ENCODE data around the gene KICS2.

The KICS2 gene

DNA sequence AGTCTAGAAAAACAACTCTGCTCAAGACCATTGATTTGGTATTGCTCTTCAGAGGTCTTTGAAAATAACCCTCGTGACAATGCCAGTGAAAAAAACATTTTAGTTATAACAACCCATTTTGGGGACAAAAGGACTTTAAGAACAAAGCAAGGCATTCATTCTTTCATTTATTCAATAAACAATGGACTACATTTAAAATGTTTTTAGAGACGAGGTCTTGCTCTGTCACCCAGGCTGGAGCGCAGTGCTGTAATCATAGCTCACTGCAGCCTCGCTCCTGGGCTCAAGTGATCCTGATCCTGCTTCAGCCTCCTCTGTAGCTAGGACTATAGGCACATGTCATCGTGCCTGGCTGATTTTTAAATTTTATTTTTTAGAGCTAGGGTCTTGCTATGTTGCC, 7.7 kb upstream of the KICS2 start:
- H3K18ac ChIP-seq (ENCODE audit: low read depth in 1 of 2, low read length in 2 of 2): no peak overlapping the region
- H2AK5ac ChIP-seq (ENCODE audit: low read length, severe bottlenecking): no peak overlapping the region
- 92% methylated on average over 4 of the region's 5 CpGs for WGBS
- no peak overlapping the region for H4K8ac ChIP-seq (ENCODE audit: low read length)
- no peak overlapping the region for H2BK5ac ChIP-seq (ENCODE audit: low read depth, low read length, poor library complexity, severe bottlenecking)
- H3K4me2 ChIP-seq (ENCODE audit: low read length, poor library complexity, severe bottlenecking): no peak overlapping the region
- H3K9me3 ChIP-seq (ENCODE audit: control insufficient read depth, low read length): no peaks in the 10 kb centered on the region
- no peak overlapping the region for H3K27ac ChIP-seq (ENCODE audit: low read length, poor library complexity, severe bottlenecking)
- no peak overlapping the region for H3K4ac ChIP-seq (ENCODE audit: low read depth in 1 of 2, low read length in 2 of 2)
- H3K36me3 ChIP-seq (ENCODE audit: control insufficient read depth in 1 of 2, insufficient read depth in 2 of 2, low read depth in 1 of 2, low read length in 2 of 2): no peaks in the 10 kb centered on the region
- no peak overlapping the region for H2AFZ ChIP-seq (ENCODE audit: low read depth, low read length)
- no peaks in the 10 kb centered on the region for H3K79me1 ChIP-seq (replicated peaks; ENCODE audit: low read length, poor library complexity, severe bottlenecking)
- no peak for DNase-seq
- no peak overlapping the region for H2BK12ac ChIP-seq (ENCODE audit: low read length in 2 of 2)
- H3K4me1 ChIP-seq (ENCODE audit: control insufficient read depth, insufficient read depth, low read depth, low read length): no peaks in the 10 kb centered on the region
- no peaks in the 10 kb centered on the region for H3K27me3 ChIP-seq (ENCODE audit: control insufficient read depth in 1 of 2, insufficient read depth in 1 of 2, low read length in 2 of 2)
- H3K4me3 ChIP-seq (ENCODE audit: insufficient read depth in 1 of 2, low read depth in 1 of 2, low read length in 2 of 2): no peak overlapping the region
- no peak overlapping the region for H3K9ac ChIP-seq (ENCODE audit: low read length)
- H2BK15ac ChIP-seq (ENCODE audit: low read depth, poor library complexity, severe bottlenecking): no peak overlapping the region
- H3K23ac ChIP-seq (ENCODE audit: low read length in 2 of 2): no peak overlapping the region
- no peak overlapping the region for H4K91ac ChIP-seq (ENCODE audit: low read length)
- H2BK120ac ChIP-seq (ENCODE audit: low read depth, low read length): no peak overlapping the region
- no peak overlapping the region for H3K14ac ChIP-seq (ENCODE audit: low read length in 2 of 2)

GRCh38 chr12:64229240-64229639, 7.1 kb upstream of the KICS2 start:
- no peaks in the 10 kb centered on the region for H3K36me3 ChIP-seq (ENCODE audit: control insufficient read depth in 1 of 2, insufficient read depth in 2 of 2, low read depth in 1 of 2, low read length in 2 of 2)
- no peak overlapping the region for H4K8ac ChIP-seq (ENCODE audit: low read length)
- H2BK12ac ChIP-seq (ENCODE audit: low read length in 2 of 2): no peak overlapping the region
- H3K9ac ChIP-seq (ENCODE audit: low read length): no peak overlapping the region
- no peak overlapping the region for H3K4me2 ChIP-seq (ENCODE audit: low read length, poor library complexity, severe bottlenecking)
- H3K4me3 ChIP-seq (ENCODE audit: insufficient read depth in 1 of 2, low read depth in 1 of 2, low read length in 2 of 2): no peak overlapping the region
- WGBS: 43% methylated on average over 4 of the region's 4 CpGs
- H3K79me1 ChIP-seq (replicated peaks; ENCODE audit: low read length, poor library complexity, severe bottlenecking): no peaks in the 10 kb centered on the region
- no peaks in the 10 kb centered on the region for H3K4me1 ChIP-seq (ENCODE audit: control insufficient read depth, insufficient read depth, low read depth, low read length)
- H2BK120ac ChIP-seq (ENCODE audit: low read depth, low read length): no peak overlapping the region
- H3K4ac ChIP-seq (ENCODE audit: low read depth in 1 of 2, low read length in 2 of 2): no peak overlapping the region
- H2AFZ ChIP-seq (ENCODE audit: low read depth, low read length): no peak overlapping the region
- H3K18ac ChIP-seq (ENCODE audit: low read depth in 1 of 2, low read length in 2 of 2): no peak overlapping the region
- H3K23ac ChIP-seq (ENCODE audit: low read length in 2 of 2): no peak overlapping the region
- H3K27ac ChIP-seq (ENCODE audit: low read length, poor library complexity, severe bottlenecking): no peak overlapping the region
- no peaks in the 10 kb centered on the region for H3K27me3 ChIP-seq (ENCODE audit: control insufficient read depth in 1 of 2, insufficient read depth in 1 of 2, low read length in 2 of 2)
- H3K9me3 ChIP-seq (ENCODE audit: control insufficient read depth, low read length): no peaks in the 10 kb centered on the region
- H2AK5ac ChIP-seq (ENCODE audit: low read length, severe bottlenecking): no peak overlapping the region
- H3K14ac ChIP-seq (ENCODE audit: low read length in 2 of 2): no peak overlapping the region
- DNase-seq: no peak
- H4K91ac ChIP-seq (ENCODE audit: low read length): no peak overlapping the region
- no peak overlapping the region for H2BK5ac ChIP-seq (ENCODE audit: low read depth, low read length, poor library complexity, severe bottlenecking)
- H2BK15ac ChIP-seq (ENCODE audit: low read depth, poor library complexity, severe bottlenecking): no peak overlapping the region

DNA sequence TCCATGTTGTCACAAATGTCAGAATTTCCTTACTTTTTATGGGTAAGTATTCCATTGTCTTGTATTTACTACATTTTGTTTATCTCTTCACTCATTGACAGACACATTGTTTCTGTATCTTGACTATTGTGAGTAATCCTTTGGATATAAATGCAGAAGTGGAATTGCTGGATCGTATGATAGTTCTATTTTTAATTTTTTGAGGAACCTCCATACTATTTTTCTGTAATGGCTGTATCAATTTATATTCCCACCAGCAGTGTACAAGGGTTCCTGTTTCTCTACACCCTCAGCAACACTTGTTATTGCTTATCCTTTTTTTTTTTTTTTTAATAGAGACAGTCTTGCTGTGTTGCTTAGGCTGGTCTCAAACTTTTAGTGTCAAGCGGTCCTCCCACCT, 3.5 kb upstream of the KICS2 start:
- Histone ChIP-seq H3K9me3 (ENCODE audit: control insufficient read depth, low read length) (no peaks in the 10 kb centered on the region), H3K27ac (ENCODE audit: low read length, poor library complexity, severe bottlenecking) (no peak overlapping the region), H3K36me3 (ENCODE audit: control insufficient read depth in 1 of 2, insufficient read depth in 2 of 2, low read depth in 1 of 2, low read length in 2 of 2) (no peaks in the 10 kb centered on the region), H2BK120ac (ENCODE audit: low read depth, low read length) (no peak overlapping the region), H3K4me1 (ENCODE audit: control insufficient read depth, insufficient read depth, low read depth, low read length) (peaks cover 2% of the 10 kb centered on the region), H2BK15ac (ENCODE audit: low read depth, poor library complexity, severe bottlenecking) (no peak overlapping the region), H3K4ac (ENCODE audit: low read depth in 1 of 2, low read length in 2 of 2) (no peak overlapping the region), H4K8ac (ENCODE audit: low read length) (no peak overlapping the region), H2BK5ac (ENCODE audit: low read depth, low read length, poor library complexity, severe bottlenecking) (no peak overlapping the region), H3K79me1 (replicated peaks; ENCODE audit: low read length, poor library complexity, severe bottlenecking) (peaks cover 5% of the 10 kb centered on the region), H3K18ac (ENCODE audit: low read depth in 1 of 2, low read length in 2 of 2) (no peak overlapping the region), H2AFZ (ENCODE audit: low read depth, low read length) (no peak overlapping the region), H3K4me3 (ENCODE audit: insufficient read depth in 1 of 2, low read depth in 1 of 2, low read length in 2 of 2) (no peak overlapping the region), H4K91ac (ENCODE audit: low read length) (no peak overlapping the region), H3K27me3 (ENCODE audit: control insufficient read depth in 1 of 2, insufficient read depth in 1 of 2, low read length in 2 of 2) (no peaks in the 10 kb centered on the region), H3K14ac (ENCODE audit: low read length in 2 of 2) (no peak overlapping the region), H3K4me2 (ENCODE audit: low read length, poor library complexity, severe bottlenecking) (no peak overlapping the region), H2BK12ac (ENCODE audit: low read length in 2 of 2) (no peak overlapping the region), H2AK5ac (ENCODE audit: low read length, severe bottlenecking) (no peak overlapping the region), H3K23ac (ENCODE audit: low read length in 2 of 2) (no peak overlapping the region), H3K9ac (ENCODE audit: low read length) (no peak overlapping the region)
- WGBS: 100% methylated on average over 1 of the region's 2 CpGs
- DNase-seq: no peak

DNA sequence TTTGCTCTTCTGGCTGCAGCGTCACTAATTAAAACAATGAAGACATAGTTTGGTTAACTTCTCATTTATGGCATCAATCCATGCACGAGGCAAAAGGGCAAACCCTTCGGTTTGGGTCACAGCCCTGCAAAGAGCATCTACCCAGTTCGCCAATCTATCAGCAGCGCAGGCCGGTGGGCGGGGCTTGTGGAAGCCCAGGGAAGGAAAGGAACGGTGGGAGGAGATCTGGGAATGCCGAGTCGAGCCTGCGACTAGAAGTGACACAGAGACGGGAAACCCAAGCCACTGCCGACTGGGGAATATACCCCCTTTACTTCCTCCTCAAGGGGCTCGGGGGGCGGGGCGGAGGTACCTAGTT, 466 bp downstream of the KICS2 start:
- peak overlapping the region; percentile 15 for H2BK5ac ChIP-seq (ENCODE audit: low read depth, low read length, poor library complexity, severe bottlenecking)
- H3K4me3 ChIP-seq (ENCODE audit: insufficient read depth in 1 of 2, low read depth in 1 of 2, low read length in 2 of 2): peak overlapping the region; percentile 88 to 94
- peaks cover 2% of the 10 kb centered on the region for H3K4me1 ChIP-seq (ENCODE audit: control insufficient read depth, insufficient read depth, low read depth, low read length)
- peak overlapping the region in 1 of 2 experiments; percentile 88 for H3K18ac ChIP-seq (ENCODE audit: low read depth in 1 of 2, low read length in 2 of 2)
- no peaks in the 10 kb centered on the region for H3K36me3 ChIP-seq (ENCODE audit: control insufficient read depth in 1 of 2, insufficient read depth in 2 of 2, low read depth in 1 of 2, low read length in 2 of 2)
- H3K4me2 ChIP-seq (ENCODE audit: low read length, poor library complexity, severe bottlenecking): peak overlapping the region; percentile 56
- no peak overlapping the region for H3K23ac ChIP-seq (ENCODE audit: low read length in 2 of 2)
- H2AFZ ChIP-seq (ENCODE audit: low read depth, low read length): peak overlapping the region; percentile 99
- H3K27ac ChIP-seq (ENCODE audit: low read length, poor library complexity, severe bottlenecking): peak overlapping the region; percentile 39
- H3K27me3 ChIP-seq (ENCODE audit: control insufficient read depth in 1 of 2, insufficient read depth in 1 of 2, low read length in 2 of 2): no peaks in the 10 kb centered on the region
- peak overlapping the region in 1 of 2 experiments; percentile 71 for H3K4ac ChIP-seq (ENCODE audit: low read depth in 1 of 2, low read length in 2 of 2)
- peak; percentile 89 for DNase-seq
- peaks cover 7% of the 10 kb centered on the region for H3K79me1 ChIP-seq (replicated peaks; ENCODE audit: low read length, poor library complexity, severe bottlenecking)
- H3K9me3 ChIP-seq (ENCODE audit: control insufficient read depth, low read length): no peaks in the 10 kb centered on the region
- peak overlapping the region; percentile 81 for H4K8ac ChIP-seq (ENCODE audit: low read length)
- no peak overlapping the region for H4K91ac ChIP-seq (ENCODE audit: low read length)
- no peak overlapping the region for H2BK15ac ChIP-seq (ENCODE audit: low read depth, poor library complexity, severe bottlenecking)
- H2BK12ac ChIP-seq (ENCODE audit: low read length in 2 of 2): peak overlapping the region in 1 of 2 experiments; percentile 45
- peak overlapping the region in 1 of 2 experiments; percentile 78 for H3K14ac ChIP-seq (ENCODE audit: low read length in 2 of 2)
- H2BK120ac ChIP-seq (ENCODE audit: low read depth, low read length): no peak overlapping the region
- peak overlapping the region; percentile 99 for H3K9ac ChIP-seq (ENCODE audit: low read length)
- WGBS: 3% methylated on average over 11 of the region's 16 CpGs
- no peak overlapping the region for H2AK5ac ChIP-seq (ENCODE audit: low read length, severe bottlenecking)

All from mesenchymal stem cell (in vitro differentiated cells and primary cell).